Transverse colon (tissue), 4 donors: ENCODE results near the gene METTL21C. TPM values are rescaled to one million over a fixed set of nuclear protein-coding genes. Genes with fewer than 3 reads are reported as not detected.

Experiments used
- DNase-seq: peaks from one replicate; pipeline ENCODE4 v3.0.0-alpha.2; 2019
- H3K27ac ChIP-seq, 4 donors: fragments of 200-600 bp; sonication (generic); 2 replicates each; pipeline ENCODE4 v1.5.1; 2016 to 2018; ENCODE audit warnings: inconsistent platforms in 4 of 4
- H3K27me3 ChIP-seq: fragments of 200-600 bp; sonication (generic); 2 replicates; pipeline ENCODE4 v1.5.1; 2017; ENCODE audit warnings: inconsistent platforms
- H3K36me3 ChIP-seq, 4 donors: fragments of 200-600 bp; sonication (generic); 2 replicates each; pipeline ENCODE4 v1.5.1; 2017 to 2019; ENCODE audit warnings: inconsistent platforms in 4 of 4
- H3K4me1 ChIP-seq, 4 donors: fragments of 200-600 bp; sonication (generic); 2 replicates each; pipeline ENCODE4 v1.5.1; 2017 to 2020; ENCODE audit warnings: inconsistent platforms in 4 of 4
- H3K4me3 ChIP-seq, 4 donors: fragments of 200-600 bp; sonication (generic); 1 replicate in 1 of 4; 2 replicates in 3 of 4; pipeline versions ENCODE4 v1.5.1 to v1.6.1; 2017 to 2019; ENCODE audit warnings: inconsistent platforms in 4 of 4
- H3K9me3 ChIP-seq, 2 donors: fragments of 200-600 bp; sonication (generic); 2 replicates each; pipeline ENCODE4 v1.5.1; 2017 to 2019; ENCODE audit warnings: inconsistent platforms in 2 of 2
- EP300 ChIP-seq: sonication (generic); formaldehyde crosslinking; IDR thresholded peaks from one replicate; pipeline ENCODE4 v1.6.1; 2017; ENCODE audit warnings: antibody characterized with exemption, low read depth
- POLR2A ChIP-seq: fragments of 450-650 bp; IDR thresholded peaks from one replicate; pipeline ENCODE4 v1.6.1; 2016; ENCODE audit warnings: antibody characterized with exemption, mild to moderate bottlenecking, moderate library complexity
- POLR2AphosphoS5 ChIP-seq, 3 donors: sonication (generic); formaldehyde crosslinking; IDR thresholded peaks; one replicate each; pipeline ENCODE4 v1.6.1; 2016; ENCODE audit warnings: antibody characterized with exemption in 3 of 3
- WGBS, 2 donors: methylation state at CpG; one replicate each; pipeline ENCODE4 v1.1.5; 2018; ENCODE audit warnings: low coverage in 1 of 2; 5-methylcytosine and 5-hydroxymethylcytosine counted together
- in situ Hi-C, 4 donors: fragments of 200-750 bp; cut with MboI; loops; one replicate each; pipeline versions ENCODE4 v1.15.0 to v1.15.1; 2017; ENCODE audit warnings: low sequenced_read_pairs in 3 of 4, low pct_ligation_motif_present in 1 of 4, low pct_unique_long_range_greater_than_20kb in 1 of 4
- intact Hi-C: fragments of 100-400 bp; cut with DNase I; formaldehyde crosslinking; loops from one replicate; pipeline ENCODE4 v1.15.1; 2023; ENCODE audit warnings: low total_unique reads
- total RNA-seq, 4 donors: library from RNA; depleted of rRNA; stranded (reverse); fragments of >200 nt; gene quantifications; one replicate each; pipeline ENCODE4 v1.1.0, GENCODE V29; 2016
- TF ChIP-seq, protein P1 (sequence below), 5 experiments: fragments of 200-600 bp in 3 of 5; fragments of 450-650 bp in 2 of 5; sonication (generic) in 3 of 5; IDR thresholded peaks; 1 replicate in 2 of 5; 2 replicates in 3 of 5; pipeline ENCODE4 v1.5.1; 2016 to 2017; ENCODE audit warnings: antibody characterized with exemption in 5 of 5, inconsistent platforms in 3 of 5, mild to moderate bottlenecking in 2 of 5, moderate library complexity in 1 of 5

METTL21C gene
- total RNA-seq, 4 donors from 2014 or later, result not detected

DNA sequence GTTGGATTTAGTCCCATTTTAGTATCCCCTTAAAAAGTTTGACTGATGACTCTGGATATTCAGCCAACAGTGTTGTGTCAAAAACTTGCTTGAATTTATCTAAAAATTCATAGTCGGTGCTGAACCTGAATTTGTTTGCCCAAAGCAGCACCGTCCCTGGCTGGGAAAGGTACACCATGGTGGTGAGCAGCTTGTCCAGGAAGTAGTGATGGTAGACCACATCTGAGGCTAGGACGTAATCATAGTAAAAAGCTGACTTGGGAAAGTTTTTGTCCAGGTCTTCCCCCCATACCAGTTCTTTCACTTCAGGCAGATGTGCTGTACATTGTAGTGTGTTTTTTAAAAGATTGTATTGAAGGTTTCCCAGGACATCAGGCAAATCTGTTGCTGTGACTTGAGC lies 8.8 kb downstream of the METTL21C start:
- no peak for TF ChIP-seq POLR2A
- TF ChIP-seq POLR2AphosphoS5 (IDR thresholded peaks at IDR 0.05), result no peak
- TF ChIP-seq EP300, result no peak
- TF ChIP-seq, protein P1, sequence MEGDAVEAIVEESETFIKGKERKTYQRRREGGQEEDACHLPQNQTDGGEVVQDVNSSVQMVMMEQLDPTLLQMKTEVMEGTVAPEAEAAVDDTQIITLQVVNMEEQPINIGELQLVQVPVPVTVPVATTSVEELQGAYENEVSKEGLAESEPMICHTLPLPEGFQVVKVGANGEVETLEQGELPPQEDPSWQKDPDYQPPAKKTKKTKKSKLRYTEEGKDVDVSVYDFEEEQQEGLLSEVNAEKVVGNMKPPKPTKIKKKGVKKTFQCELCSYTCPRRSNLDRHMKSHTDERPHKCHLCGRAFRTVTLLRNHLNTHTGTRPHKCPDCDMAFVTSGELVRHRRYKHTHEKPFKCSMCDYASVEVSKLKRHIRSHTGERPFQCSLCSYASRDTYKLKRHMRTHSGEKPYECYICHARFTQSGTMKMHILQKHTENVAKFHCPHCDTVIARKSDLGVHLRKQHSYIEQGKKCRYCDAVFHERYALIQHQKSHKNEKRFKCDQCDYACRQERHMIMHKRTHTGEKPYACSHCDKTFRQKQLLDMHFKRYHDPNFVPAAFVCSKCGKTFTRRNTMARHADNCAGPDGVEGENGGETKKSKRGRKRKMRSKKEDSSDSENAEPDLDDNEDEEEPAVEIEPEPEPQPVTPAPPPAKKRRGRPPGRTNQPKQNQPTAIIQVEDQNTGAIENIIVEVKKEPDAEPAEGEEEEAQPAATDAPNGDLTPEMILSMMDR (IDR thresholded peaks at IDR 0.05), result no peak
- H3K27me3 ChIP-seq, result peaks cover 9% of the 10 kb centered on the region
- in situ Hi-C loops (no loop called here), intact Hi-C loops (no loop called here)
- H3K27ac ChIP-seq, result no peak overlapping the region
- H3K4me3 ChIP-seq, result no peak overlapping the region
- H3K4me1 ChIP-seq, result no peaks in the 10 kb centered on the region
- DNase-seq, result no peak
- H3K36me3 ChIP-seq, result no peaks in the 10 kb centered on the region
- H3K9me3 ChIP-seq, result no peaks in the 10 kb centered on the region
- 68% methylated on average over 3 of the region's 3 CpGs; no CpG with 5 or more reads in 1 of the 2 donors for WGBS, 2 donors

DNA sequence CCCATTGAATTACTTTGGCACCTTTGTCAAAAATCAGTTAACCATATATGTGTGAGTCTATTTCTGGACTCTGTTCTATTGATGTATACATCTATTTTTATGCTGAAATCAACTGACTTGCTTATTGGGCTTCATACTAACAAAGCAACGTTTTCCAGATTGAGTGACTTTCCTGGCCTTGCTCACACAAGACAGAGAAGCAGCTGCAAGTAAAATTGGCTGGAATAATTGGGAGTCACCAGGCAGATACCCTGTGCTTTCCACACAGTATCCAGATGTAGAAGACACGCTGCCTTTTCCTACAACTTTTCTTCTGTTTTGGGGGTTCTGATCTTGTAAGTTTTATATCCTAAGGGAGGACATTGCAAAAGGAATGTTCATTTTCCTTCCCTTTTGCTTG lies 11.2 kb downstream of the METTL21C start:
- Histone ChIP-seq H3K27me3 (no peaks in the 10 kb centered on the region), H3K27ac (no peak overlapping the region), H3K36me3 (no peaks in the 10 kb centered on the region), H3K9me3 (no peaks in the 10 kb centered on the region), H3K4me3 (no peak overlapping the region), H3K4me1 (no peaks in the 10 kb centered on the region)
- intact Hi-C loops (no loop called here), in situ Hi-C loops (no loop called here)
- DNase-seq, result no peak
- 67 to 100% methylated on average over 1 to 2 of the region's 2 CpGs for WGBS, 2 donors
- TF ChIP-seq POLR2AphosphoS5 (IDR thresholded peaks at IDR 0.05) (no peak), POLR2A (no peak), EP300 (no peak)
- TF ChIP-seq, protein P1 (IDR thresholded peaks at IDR 0.05), result no peak

DNA sequence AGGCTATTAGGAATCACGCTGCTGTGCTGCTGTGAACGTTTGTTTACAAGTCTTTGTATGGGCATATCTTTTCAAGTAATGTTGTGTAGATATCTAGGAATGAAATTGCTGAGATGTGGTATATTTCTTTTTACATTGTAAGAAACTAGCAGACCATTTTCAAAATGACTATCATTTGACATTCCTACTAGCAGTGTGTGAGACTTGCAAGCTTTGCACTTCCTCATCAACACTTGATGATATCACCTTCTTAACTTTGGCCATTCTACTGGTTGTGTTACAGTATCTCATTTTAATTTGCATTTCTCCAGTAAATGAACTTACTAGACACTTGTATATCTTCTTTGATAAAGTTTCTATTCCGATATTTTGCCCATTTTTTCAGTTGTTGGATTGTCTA lies 12.1 kb downstream of the METTL21C start:
- intact Hi-C loops, result no loop called here
- WGBS, 2 donors, result 49 to 61% methylated on average over 3 of the region's 3 CpGs

DNA sequence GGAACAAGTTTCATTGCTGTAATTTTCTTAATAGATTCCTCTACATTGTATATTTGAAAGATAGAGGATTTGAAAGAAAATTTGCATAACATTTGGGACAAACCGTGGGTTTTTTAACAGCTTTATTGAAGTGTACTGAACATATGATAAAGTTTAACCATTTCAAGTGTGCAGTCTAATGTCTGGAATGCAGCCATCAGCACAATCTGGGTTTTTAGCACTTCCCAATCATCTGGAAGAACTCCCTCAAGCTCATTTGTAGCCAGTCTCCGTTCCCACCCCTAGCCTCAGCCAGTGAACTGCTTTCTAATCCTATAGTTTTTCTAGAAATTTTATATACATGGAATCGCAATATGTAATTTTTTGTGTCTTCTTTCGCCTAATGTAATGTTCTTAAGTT lies 12.6 kb downstream of the METTL21C start:
- no peak for TF ChIP-seq POLR2AphosphoS5 (IDR thresholded peaks at IDR 0.05)
- TF ChIP-seq, protein P1 (IDR thresholded peaks at IDR 0.05), result no peak
- Histone ChIP-seq H3K27ac (no peak overlapping the region), H3K4me3 (no peak overlapping the region), H3K36me3 (peaks cover 0 to 5% (median 0%) of the 10 kb centered on the region in 4 donors), H3K9me3 (no peaks in the 10 kb centered on the region), H3K27me3 (no peaks in the 10 kb centered on the region), H3K4me1 (no peaks in the 10 kb centered on the region)
- no peak for DNase-seq
- 76 to 78% methylated on average over 4 of the region's 4 CpGs for WGBS, 2 donors
- intact Hi-C loops, result no loop called here
- in situ Hi-C loops, result no loop called here

More for the DNA sequence above, 12.1 kb downstream of the METTL21C start:
- Histone ChIP-seq H3K27ac (no peak overlapping the region), H3K4me3 (no peak overlapping the region), H3K27me3 (no peaks in the 10 kb centered on the region), H3K36me3 (peaks cover 0 to 5% (median 0%) of the 10 kb centered on the region in 4 donors), H3K4me1 (no peaks in the 10 kb centered on the region), H3K9me3 (no peaks in the 10 kb centered on the region)
- TF ChIP-seq POLR2AphosphoS5 (IDR thresholded peaks at IDR 0.05), result no peak
- no peak for TF ChIP-seq EP300
- TF ChIP-seq POLR2A, result no peak
- TF ChIP-seq, protein P1 (IDR thresholded peaks at IDR 0.05), result no peak
- no peak for DNase-seq
- in situ Hi-C loops, result no loop called here
